Progenitor cell of endocrine pancreas (in vitro differentiated cells): ENCODE results near the gene SMC5. TPM values are rescaled to one million over a fixed set of nuclear protein-coding genes. Genes with fewer than 3 reads are reported as not detected.

Experiments
- DNase-seq: peaks from one replicate; pipeline ENCODE4 v3.0.0; 2021; ENCODE audit warnings: low spot score; ENCODE audit not compliant: unreplicated experiment
- H3K27ac Mint-ChIP-seq: 2 replicates; pipeline ENCODE4 v1.8.0; 2021; ENCODE audit warnings: mild to moderate bottlenecking, moderate library complexity, mixed read lengths
- H3K27me3 Mint-ChIP-seq: 2 replicates; pipeline ENCODE4 v1.8.0; 2021; ENCODE audit warnings: mixed read lengths
- H3K36me3 Mint-ChIP-seq: 2 replicates; pipeline ENCODE4 v1.8.0; 2022; ENCODE audit warnings: mixed read lengths; ENCODE audit not compliant: insufficient read depth
- H3K4me1 Mint-ChIP-seq: 2 replicates; pipeline ENCODE4 v1.8.0; 2021; ENCODE audit warnings: low read depth, mixed read lengths
- H3K4me3 Mint-ChIP-seq: 2 replicates; pipeline ENCODE4 v1.8.0; 2021; ENCODE audit warnings: low read depth, mild to moderate bottlenecking, moderate library complexity, mixed read lengths
- H3K9me3 Mint-ChIP-seq: 2 replicates; pipeline ENCODE4 v1.8.0; 2021; ENCODE audit warnings: low read depth, mixed read lengths
- total RNA-seq: library from RNA; stranded (reverse); gene quantifications from 2 replicates; pipeline ENCODE4 v1.2.1, GENCODE V29; 2021
- TF ChIP-seq, protein P1 (sequence below): fragments of 200-600 bp; sonication (generic); IDR thresholded peaks from one replicate; pipeline ENCODE4 v1.5.0; 2021; ENCODE audit warnings: antibody characterized with exemption, mild to moderate bottlenecking; ENCODE audit not compliant: unreplicated experiment

Gene SMC5
- total RNA-seq, 1 donor from 2014 or later: 42.8 TPM

DNA sequence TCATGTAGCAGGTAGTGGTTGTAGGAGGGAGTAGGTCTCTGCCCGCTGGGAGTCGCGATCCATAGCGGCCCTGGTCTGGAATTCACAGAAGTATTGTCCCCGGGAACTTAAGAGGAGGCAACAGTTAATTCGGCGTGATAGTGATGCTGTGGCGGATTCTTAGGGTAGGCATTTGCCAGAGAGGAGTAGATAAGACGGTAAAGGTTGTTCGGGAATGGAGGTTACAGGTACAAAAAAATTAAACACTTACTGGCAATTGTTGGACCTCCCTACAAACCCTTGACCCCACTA, 679 bp downstream of the SMC5 start:
- no peaks in the 10 kb centered on the region for H3K27me3 Mint-ChIP-seq
- H3K27ac Mint-ChIP-seq: peak overlapping the region; percentile 97
- peaks cover 21% of the 10 kb centered on the region for H3K36me3 Mint-ChIP-seq
- no peaks in the 10 kb centered on the region for H3K9me3 Mint-ChIP-seq
- no peak for DNase-seq
- H3K4me1 Mint-ChIP-seq: peaks cover 59% of the 10 kb centered on the region
- TF ChIP-seq, protein P1, sequence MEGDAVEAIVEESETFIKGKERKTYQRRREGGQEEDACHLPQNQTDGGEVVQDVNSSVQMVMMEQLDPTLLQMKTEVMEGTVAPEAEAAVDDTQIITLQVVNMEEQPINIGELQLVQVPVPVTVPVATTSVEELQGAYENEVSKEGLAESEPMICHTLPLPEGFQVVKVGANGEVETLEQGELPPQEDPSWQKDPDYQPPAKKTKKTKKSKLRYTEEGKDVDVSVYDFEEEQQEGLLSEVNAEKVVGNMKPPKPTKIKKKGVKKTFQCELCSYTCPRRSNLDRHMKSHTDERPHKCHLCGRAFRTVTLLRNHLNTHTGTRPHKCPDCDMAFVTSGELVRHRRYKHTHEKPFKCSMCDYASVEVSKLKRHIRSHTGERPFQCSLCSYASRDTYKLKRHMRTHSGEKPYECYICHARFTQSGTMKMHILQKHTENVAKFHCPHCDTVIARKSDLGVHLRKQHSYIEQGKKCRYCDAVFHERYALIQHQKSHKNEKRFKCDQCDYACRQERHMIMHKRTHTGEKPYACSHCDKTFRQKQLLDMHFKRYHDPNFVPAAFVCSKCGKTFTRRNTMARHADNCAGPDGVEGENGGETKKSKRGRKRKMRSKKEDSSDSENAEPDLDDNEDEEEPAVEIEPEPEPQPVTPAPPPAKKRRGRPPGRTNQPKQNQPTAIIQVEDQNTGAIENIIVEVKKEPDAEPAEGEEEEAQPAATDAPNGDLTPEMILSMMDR: no peak
- peak overlapping the region; percentile 88 for H3K4me3 Mint-ChIP-seq

GRCh38 chr9:70260007-70260443, 1.2 kb downstream of the SMC5 start:
- peaks cover 23% of the 10 kb centered on the region for H3K36me3 Mint-ChIP-seq
- peak overlapping the region; percentile 97 for H3K27ac Mint-ChIP-seq
- H3K4me3 Mint-ChIP-seq: peak overlapping the region; percentile 88
- peaks cover 59% of the 10 kb centered on the region for H3K4me1 Mint-ChIP-seq
- TF ChIP-seq, protein P1: no peak
- H3K27me3 Mint-ChIP-seq: no peaks in the 10 kb centered on the region
- DNase-seq: no peak
- no peaks in the 10 kb centered on the region for H3K9me3 Mint-ChIP-seq

GRCh38 chr9:70260606-70261005, 1.8 kb downstream of the SMC5 start:
- no peaks in the 10 kb centered on the region for H3K9me3 Mint-ChIP-seq
- TF ChIP-seq, protein P1: no peak
- H3K27ac Mint-ChIP-seq: peak overlapping the region; percentile 97
- no peak for DNase-seq
- H3K4me1 Mint-ChIP-seq: peaks cover 54% of the 10 kb centered on the region
- peaks cover 25% of the 10 kb centered on the region for H3K36me3 Mint-ChIP-seq
- peak overlapping the region; percentile 88 for H3K4me3 Mint-ChIP-seq
- H3K27me3 Mint-ChIP-seq: no peaks in the 10 kb centered on the region

- peaks cover 27% of the 10 kb centered on the region for H3K36me3 Mint-ChIP-seq
- TF ChIP-seq, protein P1: no peak
- no peaks in the 10 kb centered on the region for H3K27me3 Mint-ChIP-seq
- peaks cover 47% of the 10 kb centered on the region for H3K4me1 Mint-ChIP-seq
- H3K27ac Mint-ChIP-seq: no peak overlapping the region
- H3K9me3 Mint-ChIP-seq: no peaks in the 10 kb centered on the region
- peak overlapping the region; percentile 88 for H3K4me3 Mint-ChIP-seq
- no peak for DNase-seq
Observed at GRCh38 chr9:70261131-70261870, 2.5 kb downstream of the SMC5 start.

DNA sequence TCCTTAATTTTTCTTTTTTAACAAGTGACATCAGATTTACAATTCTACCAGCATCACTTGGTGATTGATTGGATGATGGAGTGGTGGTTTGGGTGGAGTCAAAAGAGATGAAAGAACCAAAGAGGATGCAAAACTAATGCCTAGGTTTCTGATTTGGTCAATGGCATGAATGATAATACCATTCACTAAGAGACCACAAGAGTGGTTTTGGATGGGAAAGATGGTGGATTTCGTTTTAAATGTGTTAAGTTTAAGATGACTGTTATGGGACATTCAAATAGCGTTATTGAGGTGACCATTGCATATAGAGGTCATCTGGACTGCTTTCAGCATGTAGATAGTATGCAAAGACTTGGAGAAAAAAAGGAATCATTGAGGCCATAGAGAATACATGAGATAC, 3.6 kb downstream of the SMC5 start:
- no peak for DNase-seq
- Mint-ChIP-seq H3K4me1 (peaks cover 38% of the 10 kb centered on the region), H3K4me3 (no peak overlapping the region), H3K9me3 (no peaks in the 10 kb centered on the region), H3K27ac (peak overlapping the region; percentile 51), H3K36me3 (peaks cover 27% of the 10 kb centered on the region), H3K27me3 (no peaks in the 10 kb centered on the region)
- TF ChIP-seq, protein P1: no peak
